Stimulated activated CD4-positive, alpha-beta T cell treated with anti-CD3 and anti-CD28 coated beads, Interleukin-12 subunit alpha, Interleukin-12 subunit beta, amount 100 ng/mL, for 4 hours (primary cell): ENCODE data around the gene TNFRSF14.
"Not testable (repeated sequence)": the region's sequence is repeated elsewhere in the genome, so short reads cannot be mapped to it uniquely, and the experiment has no call there.

ENCODE experiments used
- DNase-seq: peaks from one replicate; pipeline ENCODE4 v3.0.0-alpha.2; 2020

TNFRSF14 gene

GRCh38 chr1:2540816-2541492, 15.2 kb upstream of the TNFRSF14 start:
- DNase-seq = peak; percentile 33

GRCh38 chr1:2541619-2542245, 14.4 kb upstream of the TNFRSF14 start:
- DNase-seq = no peak

GRCh38 chr1:2542246-2542915, 13.8 kb upstream of the TNFRSF14 start:
- DNase-seq = no peak

GRCh38 chr1:2543543-2544092, 12.6 kb upstream of the TNFRSF14 start:
- DNase-seq = no peak

GRCh38 chr1:2544093-2544874, 11.9 kb upstream of the TNFRSF14 start:
- DNase-seq = no peak

- DNase-seq = no peak
Observed at GRCh38 chr1:2544875-2545640, 11.1 kb upstream of the TNFRSF14 start.

GRCh38 chr1:2545754-2546514, 10.2 kb upstream of the TNFRSF14 start:
- peak; percentile 80 for DNase-seq

- peak; percentile 72 for DNase-seq
Observed at GRCh38 chr1:2546515-2547209, 9.5 kb upstream of the TNFRSF14 start.

- DNase-seq = peak; percentile 34
Observed at GRCh38 chr1:2547210-2548067, 8.7 kb upstream of the TNFRSF14 start.

- DNase-seq = peak; percentile 84
Observed at GRCh38 chr1:2548068-2548589, 8.0 kb upstream of the TNFRSF14 start.

- not testable (repeated sequence) for DNase-seq
Observed at GRCh38 chr1:2549367-2550029, 6.7 kb upstream of the TNFRSF14 start.

- DNase-seq = not testable (repeated sequence)
Observed at GRCh38 chr1:2550309-2550861, 5.8 kb upstream of the TNFRSF14 start.

- DNase-seq = not testable (repeated sequence)
Observed at GRCh38 chr1:2551544-2551943, 4.6 kb upstream of the TNFRSF14 start.

- DNase-seq = no peak
Observed at GRCh38 chr1:2552189-2552588, 4.0 kb upstream of the TNFRSF14 start.

GRCh38 chr1:2553076-2553475, 3.1 kb upstream of the TNFRSF14 start:
- DNase-seq = not testable (repeated sequence)

- no peak for DNase-seq
Observed at GRCh38 chr1:2553871-2554620, 2.1 kb upstream of the TNFRSF14 start.

- DNase-seq = peak; percentile 48
Observed at GRCh38 chr1:2554621-2555387, 1.4 kb upstream of the TNFRSF14 start.
